ENCODE results near the gene SCAF1. TPM values are rescaled to one million over a fixed set of nuclear protein-coding genes. Genes with fewer than 3 reads are reported as not detected.

SCAF1 gene
- total RNA-seq, 6 donors from 2014 or later = 28.6 to 98.5 (median 71.0) TPM

- H3K27ac ChIP-seq = peak overlapping the region; percentile 91 to 96 (median 92)
- H3K4me1 ChIP-seq = peaks cover 38 to 49% (median 41%) of the 10 kb centered on the region in 4 donors
- ATAC-seq (ENCODE audit: low FRiP score in 2 of 2) (peak in 1 of 2 donors; percentile 23), DNase-seq (peak in 1 of 2 donors; percentile 70)
- peak; percentile 44 to 78 (median 59) for TF ChIP-seq CTCF (IDR thresholded peaks at IDR 0.05)
- TF ChIP-seq EP300 (IDR thresholded peaks at IDR 0.05) = no peak
- no peaks in the 10 kb centered on the region for H3K9me3 ChIP-seq
- no peaks in the 10 kb centered on the region for H3K27me3 ChIP-seq
- H3K4me3 ChIP-seq = peak overlapping the region; percentile 88 to 100 (median 99)
- H3K36me3 ChIP-seq = peaks cover 3 to 23% (median 21%) of the 10 kb centered on the region in 4 donors
- 2 to 5% methylated on average over 11 to 20 of the region's 21 CpGs for WGBS, 2 donors
Measured at GRCh38 chr19:49677901-49678674, 36.1 kb downstream of the SCAF1 start.

GRCh38 chr19:49678985-49679770 lies 37.2 kb downstream of the SCAF1 start:
- WGBS, 2 donors = 59 to 68% methylated on average over 12 of the region's 12 CpGs
- H3K27me3 ChIP-seq = no peaks in the 10 kb centered on the region
- no peaks in the 10 kb centered on the region for H3K9me3 ChIP-seq
- H3K27ac ChIP-seq = peak overlapping the region in 3 of 4 donors; percentile 23 to 96 (median 92)
- peaks cover 3 to 31% (median 28%) of the 10 kb centered on the region in 4 donors for H3K36me3 ChIP-seq
- no peak for ATAC-seq (ENCODE audit: low FRiP score in 2 of 2)
- no peak for TF ChIP-seq EP300 (IDR thresholded peaks at IDR 0.05)
- TF ChIP-seq CTCF (IDR thresholded peaks at IDR 0.05) = no peak
- no peak for TF ChIP-seq POLR2A (IDR thresholded peaks at IDR 0.05)
- TF ChIP-seq POLR2AphosphoS5 (IDR thresholded peaks at IDR 0.05) = no peak
- no peak for DNase-seq
- no peak overlapping the region for H3K4me3 ChIP-seq
- peaks cover 38 to 49% (median 41%) of the 10 kb centered on the region in 4 donors for H3K4me1 ChIP-seq

GRCh38 chr19:49679771-49680413 lies 37.9 kb downstream of the SCAF1 start:
- DNase-seq (no peak), ATAC-seq (ENCODE audit: low FRiP score in 2 of 2) (no peak)
- Histone ChIP-seq H3K4me3 (no peak overlapping the region), H3K4me1 (peaks cover 38 to 49% (median 41%) of the 10 kb centered on the region in 4 donors), H3K9me3 (no peaks in the 10 kb centered on the region), H3K27ac (peak overlapping the region; percentile 2 to 83 (median 54)), H3K36me3 (peaks cover 3 to 38% (median 35%) of the 10 kb centered on the region in 4 donors), H3K27me3 (no peaks in the 10 kb centered on the region)
- 67 to 69% methylated on average over 10 of the region's 10 CpGs for WGBS, 2 donors
- no peak for TF ChIP-seq POLR2AphosphoS5 (IDR thresholded peaks at IDR 0.05)
- no peak for TF ChIP-seq CTCF (IDR thresholded peaks at IDR 0.05)
- TF ChIP-seq POLR2A (IDR thresholded peaks at IDR 0.05) = no peak
- no peak for TF ChIP-seq EP300 (IDR thresholded peaks at IDR 0.05)

- Histone ChIP-seq H3K9me3 (no peaks in the 10 kb centered on the region), H3K36me3 (peaks cover 3 to 46% (median 42%) of the 10 kb centered on the region in 4 donors), H3K27ac (peak overlapping the region; percentile 2 to 83 (median 54)), H3K4me1 (peaks cover 41 to 49% (median 45%) of the 10 kb centered on the region in 4 donors), H3K4me3 (peak overlapping the region in 2 of 4 donors; percentile 28 to 29), H3K27me3 (no peaks in the 10 kb centered on the region)
- ATAC-seq (ENCODE audit: low FRiP score in 2 of 2) = peak; percentile 44 to 60
- WGBS, 2 donors = 37 to 63% methylated on average over 18 to 40 of the region's 40 CpGs
- no peak for TF ChIP-seq POLR2AphosphoS5 (IDR thresholded peaks at IDR 0.05)
- TF ChIP-seq POLR2A (IDR thresholded peaks at IDR 0.05) = no peak
- peak; percentile 96 to 100 (median 98) for TF ChIP-seq CTCF (IDR thresholded peaks at IDR 0.05)
- no peak for TF ChIP-seq EP300 (IDR thresholded peaks at IDR 0.05)
- peak; percentile 90 to 99 for DNase-seq
Measured at GRCh38 chr19:49680421-49681351, 38.7 kb downstream of the SCAF1 start.

All from upper lobe of left lung (tissue), 6 donors.